SKM-1 treated with dmso at 0.1 percent for 144 hours (cell line): ENCODE data around the gene ZBTB45.
"Not testable (repeated sequence)": the region's sequence is repeated elsewhere in the genome, so short reads cannot be mapped to it uniquely, and the experiment has no call there.

ENCODE experiments used
- DNase-seq: peaks from one replicate; lab custom pipeline; 2025; ENCODE audit not compliant: unreplicated experiment; lab: John Stamatoyannopoulos, UW

The ZBTB45 gene

GRCh38 chr19:58511353-58512208 lies 8.0 kb downstream of the ZBTB45 start, which contains the start of gene SLC27A5:
Gene SLC27A5, minus strand, starts transcription at chr19:58511992. Its CDS starts 37 bp downstream, at chr19:58511955.
- no peak for DNase-seq

GRCh38 chr19:58510084-58510862 lies 9.3 kb downstream of the ZBTB45 start:
- DNase-seq: no peak

GRCh38 chr19:58509731-58510083 lies 9.9 kb downstream of the ZBTB45 start:
- no peak for DNase-seq

- not testable (repeated sequence) for DNase-seq
These were observed 11.9 kb downstream of the ZBTB45 start for GRCh38 chr19:58507602-58508223.

- DNase-seq: no peak
These were observed 19.4 kb downstream of the ZBTB45 start for GRCh38 chr19:58500242-58500641.

- peak; percentile 84 for DNase-seq
These were observed 20.3 kb downstream of the ZBTB45 start for GRCh38 chr19:58499021-58499927.

- no peak for DNase-seq
These were observed 21.1 kb downstream of the ZBTB45 start for GRCh38 chr19:58498316-58499020.

- DNase-seq: no peak
These were observed 21.9 kb downstream of the ZBTB45 start for GRCh38 chr19:58497634-58498170.

GRCh38 chr19:58492265-58492664 lies 27.3 kb downstream of the ZBTB45 start:
- no peak for DNase-seq

GRCh38 chr19:58491393-58491792 lies 28.2 kb downstream of the ZBTB45 start:
- DNase-seq: no peak

GRCh38 chr19:58484349-58484748 lies 35.3 kb downstream of the ZBTB45 start:
- not testable (repeated sequence) for DNase-seq

- DNase-seq: no peak
These were observed 35.8 kb downstream of the ZBTB45 start for GRCh38 chr19:58483776-58484175.

- DNase-seq: no peak
These were observed 37.2 kb downstream of the ZBTB45 start for GRCh38 chr19:58482372-58482771.

GRCh38 chr19:58480831-58481230 lies 38.8 kb downstream of the ZBTB45 start:
- no peak for DNase-seq

GRCh38 chr19:58480481-58480830 lies 39.2 kb downstream of the ZBTB45 start:
- no peak for DNase-seq

GRCh38 chr19:58479736-58480480 lies 39.7 kb downstream of the ZBTB45 start:
- no peak for DNase-seq

- DNase-seq: no peak
These were observed 40.3 kb downstream of the ZBTB45 start for GRCh38 chr19:58479303-58479702.

GRCh38 chr19:58477871-58478270 lies 41.7 kb downstream of the ZBTB45 start:
- DNase-seq: no peak

GRCh38 chr19:58477130-58477529 lies 42.5 kb downstream of the ZBTB45 start:
- no peak for DNase-seq
